ENCODE measurements around the gene TM4SF5. TPM values are rescaled to one million over a fixed set of nuclear protein-coding genes. Genes with fewer than 3 reads are reported as not detected.

The TM4SF5 gene
- 44.0 TPM for polyA plus RNA-seq
- long read RNA-seq, donor 1, partial matches to known transcripts, result 13 of 16 reads
- long read RNA-seq, donor 1, other reads (novel, unspliced or antisense), result 0 of 16 reads
- long read RNA-seq, donor 2, transcript TM4SF5-201 (5 exons, 708 nt), result major isoform, 31 of 126 reads
- long read RNA-seq, donor 2, partial matches to known transcripts, result 85 of 126 reads
- long read RNA-seq, donor 2, other reads (novel, unspliced or antisense), result 8 of 126 reads
- long read RNA-seq, donor 3, result 0 reads
- long read RNA-seq, donor 4, partial matches to known transcripts, result 0 of 3 reads
- long read RNA-seq, donor 4, other reads (novel, unspliced or antisense), result 0 of 3 reads
- long read RNA-seq, donor 5, transcript TM4SF5-201 (5 exons, 708 nt), result major isoform, 5 of 5 reads
- long read RNA-seq, donor 5, partial matches to known transcripts, result 0 of 5 reads
- long read RNA-seq, donor 5, other reads (novel, unspliced or antisense), result 0 of 5 reads
- long read RNA-seq, donor 6, transcript TM4SF5-201 (5 exons, 708 nt), result major isoform, 34 of 87 reads
- long read RNA-seq, donor 6, partial matches to known transcripts, result 53 of 87 reads
- long read RNA-seq, donor 6, other reads (novel, unspliced or antisense), result 0 of 87 reads
- long read RNA-seq, donor 7, partial matches to known transcripts, result 0 of 2 reads
- long read RNA-seq, donor 7, other reads (novel, unspliced or antisense), result 0 of 2 reads
- long read RNA-seq, donor 8, transcript TM4SF5-201 (5 exons, 708 nt), result major isoform, 20 of 64 reads
- long read RNA-seq, donor 8, partial matches to known transcripts, result 36 of 64 reads
- long read RNA-seq, donor 8, other reads (novel, unspliced or antisense), result 6 of 64 reads
- long read RNA-seq, donor 9, transcript TM4SF5-201 (5 exons, 708 nt), result major isoform, 11 of 56 reads
- long read RNA-seq, donor 9, partial matches to known transcripts, result 30 of 56 reads
- long read RNA-seq, donor 9, other reads (novel, unspliced or antisense), result 13 of 56 reads
- long read RNA-seq, donor 10, transcript TM4SF5-201 (5 exons, 708 nt), result major isoform, 33 of 106 reads
- long read RNA-seq, donor 10, partial matches to known transcripts, result 63 of 106 reads
- long read RNA-seq, donor 10, other reads (novel, unspliced or antisense), result 9 of 106 reads
- long read RNA-seq, donor 11, transcript TM4SF5-201 (5 exons, 708 nt), result major isoform, 9 of 25 reads
- long read RNA-seq, donor 11, partial matches to known transcripts, result 16 of 25 reads
- long read RNA-seq, donor 11, other reads (novel, unspliced or antisense), result 0 of 25 reads

- peak; percentile 93 to 98 for DNase-seq
Measured at GRCh38 chr17:4771519-4772234, at the start of gene TM4SF5. TM4SF5 (plus strand) TSS chr17:4771886; CDS start chr17:4771923, 37 bp downstream.

GRCh38 chr17:4722678-4723240, 48.9 kb upstream of the TM4SF5 start:
- Histone ChIP-seq H3K4me3 (ENCODE audit: low read length) (no peak overlapping the region), H3K9me3 (ENCODE audit: control insufficient read depth, low read depth, low read length) (no peaks in the 10 kb centered on the region), H3K27me3 (ENCODE audit: control insufficient read depth, insufficient read depth, low read length) (no peaks in the 10 kb centered on the region), H3K36me3 (ENCODE audit: control insufficient read depth, insufficient read depth, low read length) (peaks cover 31% of the 10 kb centered on the region), H3K27ac (ENCODE audit: low read length) (no peak overlapping the region), H3K4me1 (ENCODE audit: control insufficient read depth, insufficient read depth, low read length) (peaks cover 19% of the 10 kb centered on the region)
- no CpG with 5 or more reads among the region's 16 CpGs for WGBS (ENCODE audit: insufficient coverage, low lambda C conversion rate)
- DNase-seq, result no peak

More at GRCh38 chr17:4771519-4772234, at the start of gene TM4SF5:
- Histone ChIP-seq H3K36me3 (ENCODE audit: control insufficient read depth, insufficient read depth, low read length) (no peaks in the 10 kb centered on the region), H3K9me3 (ENCODE audit: control insufficient read depth, low read depth, low read length) (no peaks in the 10 kb centered on the region), H3K4me1 (ENCODE audit: control insufficient read depth, insufficient read depth, low read length) (peaks cover 23% of the 10 kb centered on the region), H3K27ac (ENCODE audit: low read length) (peak within 1 kb of the TSS; percentile 83), H3K4me3 (ENCODE audit: low read length) (peak within 1 kb of the TSS; percentile 5), H3K27me3 (ENCODE audit: control insufficient read depth, insufficient read depth, low read length) (no peaks in the 10 kb centered on the region)
- WGBS (ENCODE audit: insufficient coverage, low lambda C conversion rate), result no CpG with 5 or more reads among the region's 13 CpGs

- Histone ChIP-seq H3K36me3 (ENCODE audit: control insufficient read depth, insufficient read depth, low read length) (peaks cover 12% of the 10 kb centered on the region), H3K4me1 (ENCODE audit: control insufficient read depth, insufficient read depth, low read length) (peaks cover 26% of the 10 kb centered on the region), H3K27me3 (ENCODE audit: control insufficient read depth, insufficient read depth, low read length) (no peaks in the 10 kb centered on the region), H3K27ac (ENCODE audit: low read length) (no peak overlapping the region), H3K9me3 (ENCODE audit: control insufficient read depth, low read depth, low read length) (no peaks in the 10 kb centered on the region), H3K4me3 (ENCODE audit: low read length) (no peak overlapping the region)
- no CpG with 5 or more reads among the region's 5 CpGs for WGBS (ENCODE audit: insufficient coverage, low lambda C conversion rate)
- DNase-seq, result no peak
Measured at GRCh38 chr17:4724650-4725049, 47.0 kb upstream of the TM4SF5 start.

GRCh38 chr17:4725646-4726310, 45.9 kb upstream of the TM4SF5 start:
- WGBS (ENCODE audit: insufficient coverage, low lambda C conversion rate), result 100% methylated on average over 3 of the region's 9 CpGs
- peaks cover 23% of the 10 kb centered on the region for H3K4me1 ChIP-seq (ENCODE audit: control insufficient read depth, insufficient read depth, low read length)
- H3K4me3 ChIP-seq (ENCODE audit: low read length), result no peak overlapping the region
- H3K36me3 ChIP-seq (ENCODE audit: control insufficient read depth, insufficient read depth, low read length), result peaks cover 1% of the 10 kb centered on the region
- no peaks in the 10 kb centered on the region for H3K9me3 ChIP-seq (ENCODE audit: control insufficient read depth, low read depth, low read length)
- no peak for DNase-seq
- no peaks in the 10 kb centered on the region for H3K27me3 ChIP-seq (ENCODE audit: control insufficient read depth, insufficient read depth, low read length)
- no peak overlapping the region for H3K27ac ChIP-seq (ENCODE audit: low read length)

- peak; percentile 72 to 79 for DNase-seq
- Histone ChIP-seq H3K27me3 (ENCODE audit: control insufficient read depth, insufficient read depth, low read length) (no peaks in the 10 kb centered on the region), H3K4me3 (ENCODE audit: low read length) (no peak overlapping the region), H3K4me1 (ENCODE audit: control insufficient read depth, insufficient read depth, low read length) (peaks cover 10% of the 10 kb centered on the region), H3K27ac (ENCODE audit: low read length) (peak overlapping the region; percentile 66), H3K36me3 (ENCODE audit: control insufficient read depth, insufficient read depth, low read length) (peaks cover 4% of the 10 kb centered on the region), H3K9me3 (ENCODE audit: control insufficient read depth, low read depth, low read length) (no peaks in the 10 kb centered on the region)
- no CpG with 5 or more reads among the region's 3 CpGs for WGBS (ENCODE audit: insufficient coverage, low lambda C conversion rate)
Measured at GRCh38 chr17:4728124-4728523, 43.6 kb upstream of the TM4SF5 start.

GRCh38 chr17:4733073-4733531, 38.6 kb upstream of the TM4SF5 start:
- no peaks in the 10 kb centered on the region for H3K9me3 ChIP-seq (ENCODE audit: control insufficient read depth, low read depth, low read length)
- no CpG with 5 or more reads among the region's 6 CpGs for WGBS (ENCODE audit: insufficient coverage, low lambda C conversion rate)
- DNase-seq, result no peak

GRCh38 chr17:4734857-4735475, 36.7 kb upstream of the TM4SF5 start:
- H3K36me3 ChIP-seq (ENCODE audit: control insufficient read depth, insufficient read depth, low read length), result peaks cover 13% of the 10 kb centered on the region
- no peak for DNase-seq
- H3K27ac ChIP-seq (ENCODE audit: low read length), result no peak overlapping the region
- WGBS (ENCODE audit: insufficient coverage, low lambda C conversion rate), result no CpG with 5 or more reads among the region's 8 CpGs
- no peak overlapping the region for H3K4me3 ChIP-seq (ENCODE audit: low read length)
- peaks cover 24% of the 10 kb centered on the region for H3K4me1 ChIP-seq (ENCODE audit: control insufficient read depth, insufficient read depth, low read length)
- H3K9me3 ChIP-seq (ENCODE audit: control insufficient read depth, low read depth, low read length), result no peaks in the 10 kb centered on the region
- peaks cover 16% of the 10 kb centered on the region for H3K27me3 ChIP-seq (ENCODE audit: control insufficient read depth, insufficient read depth, low read length)

More at GRCh38 chr17:4733073-4733531, 38.6 kb upstream of the TM4SF5 start:
- Histone ChIP-seq H3K4me3 (ENCODE audit: low read length) (no peak overlapping the region), H3K36me3 (ENCODE audit: control insufficient read depth, insufficient read depth, low read length) (peaks cover 13% of the 10 kb centered on the region), H3K27ac (ENCODE audit: low read length) (no peak overlapping the region), H3K4me1 (ENCODE audit: control insufficient read depth, insufficient read depth, low read length) (peaks cover 19% of the 10 kb centered on the region), H3K27me3 (ENCODE audit: control insufficient read depth, insufficient read depth, low read length) (peaks cover 2% of the 10 kb centered on the region)

GRCh38 chr17:4735876-4736651, 35.6 kb upstream of the TM4SF5 start:
- peaks cover 13% of the 10 kb centered on the region for H3K36me3 ChIP-seq (ENCODE audit: control insufficient read depth, insufficient read depth, low read length)
- no peak overlapping the region for H3K4me3 ChIP-seq (ENCODE audit: low read length)
- peak overlapping the region; percentile 59 for H3K27ac ChIP-seq (ENCODE audit: low read length)
- peaks cover 23% of the 10 kb centered on the region for H3K27me3 ChIP-seq (ENCODE audit: control insufficient read depth, insufficient read depth, low read length)
- H3K9me3 ChIP-seq (ENCODE audit: control insufficient read depth, low read depth, low read length), result no peaks in the 10 kb centered on the region
- H3K4me1 ChIP-seq (ENCODE audit: control insufficient read depth, insufficient read depth, low read length), result peaks cover 24% of the 10 kb centered on the region
- DNase-seq, result peak; percentile 65 to 83
- WGBS (ENCODE audit: insufficient coverage, low lambda C conversion rate), result 37% methylated on average over 2 of the region's 9 CpGs

Data from large intestine (tissue), 12 donors.